ENCODE data around the gene PIM2. TPM values are rescaled to one million over a fixed set of nuclear protein-coding genes. Genes with fewer than 3 reads are reported as not detected.
"Not testable (repeated sequence)": the region's sequence is repeated elsewhere in the genome, so short reads cannot be mapped to it uniquely, and the experiment has no call there.

PIM2 gene
- total RNA-seq, 1 experiment from 2014 or later: 13.4 TPM

GRCh38 chrX:48872017-48872416 lies 46.8 kb downstream of the PIM2 start:
- DNase-seq (ENCODE audit: low spot score): not testable (repeated sequence)

- peak; percentile 65 for DNase-seq (ENCODE audit: low spot score)
Observed at GRCh38 chrX:48864210-48864609, 54.6 kb downstream of the PIM2 start.

Small RNA genes within 50 kb of the gene (small RNA-seq; reads per million reads assigned to genes)
- gene RNU6-722P: not detected

Other genes starting within 250 kb of the PIM2 start
- gene WAS, start 235.2 kb downstream of the PIM2 start, total RNA-seq (2014; rRNA removed; shearing (Covaris generic)): 0.15 and 0.50 TPM in 2 replicates
- 25.3 and 26.2 TPM in 2 replicates for gene SUV39H1, start 222.3 kb downstream of the PIM2 start, total RNA-seq (2014; rRNA removed; shearing (Covaris generic))
- gene GLOD5, start 157.3 kb downstream of the PIM2 start, total RNA-seq (2014; rRNA removed; shearing (Covaris generic)): 0.63 TPM in 1 of 2 replicates, not detected in the other
- not detected in 2 replicates for gene GATA1, start 132.4 kb downstream of the PIM2 start, total RNA-seq (2014; rRNA removed; shearing (Covaris generic))
- 60.6 and 65.2 TPM in 2 replicates for gene HDAC6, start 117.0 kb downstream of the PIM2 start, total RNA-seq (2014; rRNA removed; shearing (Covaris generic))
- gene ERAS, start 92.5 kb downstream of the PIM2 start, total RNA-seq (2014; rRNA removed; shearing (Covaris generic)): not detected in 2 replicates
- not detected in 2 replicates for gene PCSK1N, start 83.4 kb downstream of the PIM2 start, total RNA-seq (2014; rRNA removed; shearing (Covaris generic))
- gene TIMM17B, start 21.3 kb downstream of the PIM2 start, total RNA-seq (2014; rRNA removed; shearing (Covaris generic)): 127 and 148 TPM in 2 replicates
- 86.3 and 97.5 TPM in 2 replicates for gene PQBP1, start 21.1 kb downstream of the PIM2 start, total RNA-seq (2014; rRNA removed; shearing (Covaris generic))
- gene SLC35A2, start 7.4 kb downstream of the PIM2 start, total RNA-seq (2014; rRNA removed; shearing (Covaris generic)): 66.8 and 75.0 TPM in 2 replicates
- gene OTUD5, start 38.6 kb upstream of the PIM2 start, total RNA-seq (2014; rRNA removed; shearing (Covaris generic)): 42.8 and 48.6 TPM in 2 replicates
- gene KCND1, start 52.8 kb upstream of the PIM2 start, total RNA-seq (2014; rRNA removed; shearing (Covaris generic)): 0.18 TPM in 1 of 2 replicates, not detected in the other
- gene GRIPAP1, start 83.2 kb upstream of the PIM2 start, total RNA-seq (2014; rRNA removed; shearing (Covaris generic)): 24.6 and 26.4 TPM in 2 replicates
- gene TFE3, start 124.3 kb upstream of the PIM2 start, total RNA-seq (2014; rRNA removed; shearing (Covaris generic)): 46.6 and 53.6 TPM in 2 replicates
- 10.6 and 12.6 TPM in 2 replicates for gene CCDC120, start 140.0 kb upstream of the PIM2 start, total RNA-seq (2014; rRNA removed; shearing (Covaris generic))
- 0.15 and 0.57 TPM in 2 replicates for gene PRAF2, start 155.0 kb upstream of the PIM2 start, total RNA-seq (2014; rRNA removed; shearing (Covaris generic))
- 46.5 and 65.5 TPM in 2 replicates for gene WDR45, start 160.9 kb upstream of the PIM2 start, total RNA-seq (2014; rRNA removed; shearing (Covaris generic))
- 39.4 and 41.6 TPM in 2 replicates for gene GPKOW, start 204.7 kb upstream of the PIM2 start, total RNA-seq (2014; rRNA removed; shearing (Covaris generic))
- gene MAGIX, start 243.7 kb upstream of the PIM2 start, total RNA-seq (2014; rRNA removed; shearing (Covaris generic)): 12.6 and 13.6 TPM in 2 replicates

Data from HT-29 (cell line).